Hematopoietic multipotent progenitor cell treated with erythropoietin and hydrocortisone succinate and interleukin-3 and kit ligand, for 4 days (in vitro differentiated cells): Measurements from ENCODE around the gene PRRT1B.
A peak's percentile ranks its signal among the peaks of the same experiment; 100 is the strongest.

Experiments
- DNase-seq: peaks from one replicate; pipeline ENCODE4 v3.0.0-alpha.2; 2015

The PRRT1B gene

DNA sequence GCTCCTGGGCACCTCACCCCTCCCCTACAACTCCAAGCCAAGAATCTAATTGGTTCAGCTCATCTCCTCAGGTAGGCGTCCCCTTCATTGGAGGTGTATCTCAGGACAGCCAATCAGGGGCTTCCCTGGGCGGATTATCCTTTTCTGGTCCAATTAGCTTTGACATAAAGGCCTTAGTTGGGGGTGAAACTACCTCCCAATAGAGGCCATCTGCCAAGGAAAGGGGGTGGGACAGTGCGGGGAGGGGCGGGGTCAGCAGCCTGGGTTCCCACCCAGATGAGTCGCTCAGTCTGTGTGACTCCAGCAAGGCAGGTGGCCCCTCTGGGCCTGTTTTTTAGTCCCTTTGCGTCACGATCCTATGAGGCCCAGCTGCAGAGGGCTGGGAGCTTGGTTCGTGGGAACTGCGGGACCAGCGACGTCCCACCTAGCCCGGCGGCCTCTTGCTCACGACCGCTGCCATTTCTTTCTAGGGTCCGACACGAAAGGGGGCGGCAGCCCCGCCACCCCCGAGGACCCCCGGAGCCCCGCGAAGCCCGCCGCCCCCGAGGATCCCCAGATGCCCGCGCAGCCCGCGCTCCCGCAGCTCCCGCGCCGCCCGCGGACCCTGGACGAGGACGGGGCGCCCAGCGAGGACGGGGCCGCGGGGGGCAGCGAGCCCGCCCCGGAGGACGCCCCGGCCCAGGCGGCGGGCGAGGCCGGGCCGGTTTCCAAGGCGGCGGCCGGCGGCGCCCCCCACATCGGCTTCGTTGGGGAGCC lies 8.9 kb downstream of the PRRT1B start:
- DNase-seq: peak; percentile 38

- peak; percentile 34 for DNase-seq
Measured at GRCh38 chr9:131554843-131555351, 9.6 kb downstream of the PRRT1B start.

- peak; percentile 26 for DNase-seq
Measured at GRCh38 chr9:131555841-131556673, 10.7 kb downstream of the PRRT1B start.

DNA sequence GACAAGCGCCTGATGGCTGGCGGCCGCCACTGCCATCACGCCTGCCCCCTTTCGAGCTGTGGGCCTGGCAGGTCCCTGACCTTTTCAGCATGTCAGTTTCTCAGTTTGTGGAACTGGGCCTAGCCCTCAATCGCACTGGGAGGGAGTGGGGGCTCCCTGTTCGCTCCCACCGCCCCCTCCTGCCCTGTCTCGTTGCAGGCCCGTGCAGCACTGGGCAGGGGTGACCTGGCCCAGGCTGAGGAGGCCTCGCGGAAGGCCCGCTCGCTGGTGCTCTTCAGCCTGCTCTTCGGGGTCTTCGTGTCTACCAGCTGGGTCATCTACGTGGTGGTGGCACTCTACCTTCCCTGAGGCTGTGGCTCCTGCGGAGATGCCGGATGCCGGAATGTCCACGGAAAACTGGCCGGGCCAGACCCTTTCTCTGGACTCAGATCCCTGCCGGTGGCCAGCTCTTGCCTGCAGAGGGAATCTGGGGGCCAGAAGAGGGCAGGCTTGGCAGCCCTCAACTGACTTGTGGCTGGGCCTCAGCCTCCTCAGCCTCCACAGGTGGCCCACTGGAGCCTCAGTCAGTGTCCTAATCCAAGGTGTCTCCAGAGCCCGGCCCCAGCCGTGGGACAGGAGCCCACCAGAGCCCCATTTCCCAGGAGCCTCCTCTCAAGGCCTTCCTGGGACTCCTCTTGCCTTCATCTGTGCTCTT lies 12.7 kb downstream of the PRRT1B start:
- no peak for DNase-seq

DNA sequence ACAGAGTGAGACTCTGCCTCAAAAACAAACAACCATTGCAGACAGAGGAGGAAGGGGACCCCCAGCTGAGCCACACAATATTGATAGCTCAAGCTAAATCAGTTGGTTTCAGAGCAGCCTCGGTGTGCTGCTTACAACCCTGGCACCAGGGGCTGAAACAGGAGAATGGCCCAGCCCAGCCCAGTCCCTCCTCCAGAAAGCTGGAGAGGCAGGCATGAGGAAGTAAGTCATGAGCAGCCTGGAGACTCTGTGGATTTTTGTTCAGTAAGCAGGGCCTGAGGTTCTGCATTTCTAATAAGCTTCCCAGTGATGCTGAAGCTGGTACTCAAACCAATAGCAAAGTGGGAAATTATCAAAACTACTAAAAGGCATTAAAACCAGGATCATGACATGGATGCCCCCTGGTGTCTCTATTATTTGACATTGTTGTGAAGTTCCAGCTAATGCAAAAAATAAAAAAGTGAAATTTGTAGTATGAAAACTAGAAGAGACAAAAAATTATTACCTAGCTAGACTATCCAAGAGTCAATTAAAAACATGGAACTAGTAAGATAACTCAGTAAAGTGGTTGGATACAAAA lies 14.2 kb downstream of the PRRT1B start:
- peak; percentile 27 for DNase-seq

DNA sequence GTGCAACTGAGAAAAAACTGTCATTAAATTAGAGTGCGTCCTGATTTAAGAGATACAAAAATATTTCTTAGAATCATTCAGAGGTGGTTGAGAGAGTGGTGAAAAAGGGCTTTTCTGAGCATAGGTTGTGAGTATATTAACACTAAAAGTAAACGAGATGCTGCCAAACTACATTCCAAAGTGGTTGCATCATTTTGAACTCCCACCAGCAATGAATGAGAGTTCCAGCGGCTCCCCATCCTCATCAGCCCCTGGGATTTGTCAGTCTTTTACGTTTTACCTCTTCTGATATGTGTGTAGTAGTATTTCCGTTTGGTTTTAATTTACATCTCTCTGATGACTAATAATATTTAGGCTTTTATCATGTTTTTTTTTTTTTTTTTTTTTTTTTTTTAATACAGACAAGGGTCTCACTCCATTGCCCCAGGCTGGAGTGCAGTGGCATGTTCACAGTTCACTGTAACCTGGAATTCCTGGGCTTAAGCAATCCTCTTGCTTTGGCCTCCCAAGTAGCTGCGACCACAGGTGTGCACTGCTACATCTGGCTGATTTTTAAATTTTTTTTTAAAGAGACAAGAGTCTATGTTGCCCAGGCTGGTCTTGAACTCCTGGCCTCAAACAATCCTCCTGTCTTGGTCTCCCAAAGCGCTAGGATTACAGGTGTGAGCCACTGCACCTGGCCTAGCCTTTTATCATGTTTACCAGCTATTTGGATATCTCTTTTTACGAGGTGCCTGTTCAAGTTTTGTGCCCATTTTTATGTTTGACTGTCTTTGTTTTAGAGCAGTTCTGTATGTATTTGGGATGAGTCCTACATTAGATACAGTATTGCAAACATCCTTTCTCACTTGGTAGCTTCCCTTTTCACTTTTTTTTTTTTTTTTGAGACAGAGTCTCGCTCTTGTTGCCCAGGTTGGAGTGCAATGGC lies 17.0 kb downstream of the PRRT1B start:
- DNase-seq: no peak

GRCh38 chr9:131565369-131565768 lies 20.0 kb downstream of the PRRT1B start:
- DNase-seq: no peak

DNA sequence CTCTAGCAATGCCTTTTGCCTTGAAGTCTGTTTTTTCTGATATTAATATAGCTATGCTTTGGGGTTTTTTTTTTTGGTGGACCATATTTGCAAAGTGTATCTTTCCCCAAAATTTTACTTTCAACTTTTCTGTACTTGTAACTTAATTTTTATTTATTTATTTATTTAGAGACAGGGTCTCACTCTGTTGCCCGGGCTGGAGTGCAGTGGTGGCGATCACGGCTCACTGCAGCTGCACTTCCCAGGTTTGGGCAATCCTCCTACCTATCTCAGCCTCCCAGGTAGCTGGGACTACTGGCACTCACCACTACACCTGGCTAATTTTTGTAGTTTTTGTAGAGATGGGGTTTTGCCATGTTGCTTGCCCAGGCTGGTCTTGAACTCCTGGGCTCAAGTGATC lies 20.8 kb downstream of the PRRT1B start:
- no peak for DNase-seq

DNA sequence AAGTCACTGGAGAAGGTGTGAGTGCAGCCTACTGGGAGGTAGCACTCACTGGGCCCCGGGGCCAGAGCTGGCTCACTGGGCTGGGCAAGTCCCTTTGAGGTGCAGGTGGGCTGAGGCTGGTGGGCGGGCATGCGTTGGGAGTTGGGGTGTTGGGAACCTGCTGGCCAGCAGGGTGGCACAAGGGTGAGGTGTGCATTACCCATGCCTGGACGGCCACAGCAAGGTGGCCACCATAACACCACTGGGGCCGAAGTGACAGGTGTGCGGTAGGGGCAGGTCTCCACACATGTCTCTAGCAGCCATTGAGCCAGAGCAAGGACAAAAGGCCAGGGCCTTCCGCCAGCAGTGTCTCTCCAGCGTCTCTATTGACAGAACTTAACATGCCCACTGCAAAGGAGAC lies 22.6 kb downstream of the PRRT1B start:
- no peak for DNase-seq

- peak; percentile 62 for DNase-seq
Measured at GRCh38 chr9:131574730-131575640, 29.7 kb downstream of the PRRT1B start.

DNA sequence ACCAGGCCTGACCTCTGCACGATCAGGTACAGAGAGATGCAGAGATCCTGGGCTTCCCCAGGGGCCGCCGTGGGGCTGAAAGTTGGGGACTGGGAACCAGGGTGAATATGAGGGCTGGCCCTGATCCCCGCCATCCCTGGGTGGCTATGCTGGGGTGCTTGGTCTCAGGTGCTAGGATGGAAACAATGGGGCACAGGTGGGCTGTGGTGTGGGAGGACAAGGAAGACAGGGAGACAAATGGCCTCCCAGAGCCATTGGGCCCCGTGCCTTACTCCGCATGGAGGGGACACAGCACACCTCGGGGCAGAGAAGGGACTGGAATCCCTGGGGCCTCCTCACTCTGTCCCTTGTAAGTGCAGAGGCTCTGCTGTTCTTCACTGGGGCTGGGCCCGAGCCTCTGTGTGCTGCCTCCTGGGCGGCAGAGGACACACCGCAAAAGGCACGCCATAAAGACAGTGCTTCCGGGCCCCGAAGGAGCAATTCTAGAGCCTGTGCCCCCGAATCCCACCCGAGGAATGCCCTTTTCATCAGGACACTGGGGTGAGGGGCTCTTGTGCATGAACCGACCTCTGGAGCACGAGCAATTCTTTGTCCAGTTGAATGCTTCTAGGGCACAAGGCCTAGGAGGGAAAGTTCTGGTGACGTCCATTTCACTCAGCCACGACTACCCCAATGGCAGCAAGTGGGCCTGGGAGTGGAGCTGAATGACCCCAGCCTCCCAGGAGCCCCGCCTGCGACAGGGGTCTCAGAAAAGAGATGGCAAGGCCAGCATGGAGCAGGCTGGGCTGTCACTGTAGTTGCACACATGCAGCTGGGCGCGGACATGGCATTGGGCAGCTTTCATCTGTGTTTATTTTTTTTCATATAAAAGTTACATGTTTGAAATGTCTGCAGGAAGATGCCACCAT lies 30.9 kb downstream of the PRRT1B start:
- no peak for DNase-seq

DNA sequence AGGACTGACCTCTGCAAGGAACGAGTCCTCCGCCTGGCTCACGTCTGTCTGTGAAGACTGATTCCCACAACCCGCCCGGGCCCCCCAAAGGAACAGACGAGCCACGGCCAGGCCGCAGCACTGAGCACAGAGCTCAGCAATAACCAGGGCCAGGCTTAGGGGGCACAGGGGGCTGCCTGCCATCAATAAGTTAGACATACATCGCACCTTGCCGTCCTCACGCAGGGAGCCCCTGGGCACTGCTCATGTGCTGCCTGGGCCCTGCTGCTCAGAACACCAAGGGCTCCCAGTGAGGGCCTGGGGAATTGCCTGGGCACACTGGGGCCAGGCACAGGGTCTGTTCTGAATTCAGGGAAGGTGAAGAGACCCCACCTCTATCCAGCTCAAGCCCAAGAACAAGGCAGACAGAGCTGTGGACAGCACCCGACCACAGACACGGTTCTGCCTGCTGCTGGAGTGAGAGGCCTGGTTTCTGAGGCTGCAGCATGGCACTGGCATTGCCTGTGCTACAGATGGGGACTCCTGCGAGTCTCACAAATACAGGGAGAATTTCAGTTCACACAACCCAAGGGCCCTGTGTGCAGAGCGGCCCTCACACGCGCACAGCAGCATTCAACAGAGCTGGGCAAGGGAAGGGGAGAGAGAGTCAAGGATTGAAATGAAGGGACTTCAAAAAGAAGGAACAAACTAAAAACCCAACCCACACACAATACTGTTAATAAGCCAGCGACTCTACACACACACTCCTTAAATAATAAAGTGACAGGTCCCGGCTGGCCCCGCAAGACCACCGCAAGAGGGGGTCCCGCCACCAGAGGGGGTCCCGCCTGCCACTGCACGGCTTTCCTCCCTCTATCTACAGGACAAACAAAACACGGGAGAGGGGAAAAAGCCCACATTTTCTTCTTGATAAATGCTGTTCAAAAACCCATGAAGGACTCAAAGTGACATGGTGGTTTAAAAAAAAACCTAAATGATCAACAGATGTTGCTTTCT lies 32.0 kb downstream of the PRRT1B start:
- DNase-seq: no peak

GRCh38 chr9:131578021-131578420 lies 32.7 kb downstream of the PRRT1B start:
- no peak for DNase-seq

DNA sequence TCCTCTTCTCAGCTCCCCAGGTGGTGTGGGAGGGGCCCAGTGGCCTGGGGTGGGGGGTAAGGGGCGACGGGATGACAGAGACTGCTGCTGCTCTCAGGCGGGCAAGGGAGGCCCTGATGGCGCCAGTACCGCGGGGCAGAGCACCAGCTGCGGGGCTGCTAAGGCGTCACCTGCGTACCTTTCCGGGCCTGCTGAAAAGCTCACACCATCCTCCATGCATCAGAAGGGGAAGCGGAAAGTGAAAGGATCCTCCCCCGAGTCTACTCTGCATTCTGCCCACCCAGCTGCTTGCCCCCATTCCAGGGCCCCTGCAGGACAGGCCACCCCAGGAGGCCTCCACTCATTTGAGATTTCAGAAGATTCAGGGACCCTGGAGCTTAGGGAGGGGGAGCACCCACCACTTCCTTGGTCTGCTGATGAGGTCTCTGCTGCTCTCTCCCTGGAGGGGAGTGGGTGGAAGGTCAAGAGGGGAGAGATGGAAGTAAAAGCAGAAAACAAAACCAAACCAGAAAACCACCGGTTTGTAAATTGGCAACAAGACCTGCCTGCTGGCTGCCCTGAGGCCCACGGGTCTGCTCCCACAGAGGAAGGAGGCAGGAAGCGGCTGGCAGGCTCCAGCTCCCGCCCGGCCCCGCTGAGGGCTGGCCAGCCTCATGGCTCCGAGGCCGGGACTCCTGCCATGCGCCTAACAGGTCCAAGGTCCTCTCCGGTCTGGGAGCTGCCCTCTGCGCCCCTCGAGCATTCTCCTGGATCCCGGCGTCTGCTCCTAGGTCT lies 33.6 kb downstream of the PRRT1B start:
- peak; percentile 59 for DNase-seq

- no peak for DNase-seq
Measured at GRCh38 chr9:131579789-131580211, 34.5 kb downstream of the PRRT1B start.

GRCh38 chr9:131580358-131580757 lies 35.0 kb downstream of the PRRT1B start:
- DNase-seq: no peak

DNA sequence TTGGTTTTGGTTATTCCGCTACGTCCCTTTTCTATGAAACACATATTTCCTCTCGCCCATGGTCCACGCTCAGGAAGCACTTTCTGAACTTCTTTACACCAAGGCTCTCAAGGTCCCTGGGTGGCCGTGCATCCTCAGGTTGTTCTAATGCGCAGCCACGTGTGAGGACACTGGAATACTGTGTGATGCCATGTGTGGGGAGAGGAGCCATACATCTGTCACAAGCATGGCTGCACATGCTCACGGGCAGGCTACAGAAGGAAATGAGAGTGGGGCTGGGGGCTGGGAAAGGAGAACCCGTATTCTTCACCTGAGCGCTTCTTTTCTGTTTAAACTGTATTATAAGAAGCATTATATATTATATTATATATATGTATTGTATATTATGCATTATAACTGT lies 36.7 kb downstream of the PRRT1B start:
- no peak for DNase-seq
